ENCODE results near the gene ZSCAN21. TPM values are rescaled to one million over a fixed set of nuclear protein-coding genes. Genes with fewer than 3 reads are reported as not detected.

ZSCAN21 gene
- total RNA-seq, 1 donor from 2014 or later, result 6.1 TPM

DNA sequence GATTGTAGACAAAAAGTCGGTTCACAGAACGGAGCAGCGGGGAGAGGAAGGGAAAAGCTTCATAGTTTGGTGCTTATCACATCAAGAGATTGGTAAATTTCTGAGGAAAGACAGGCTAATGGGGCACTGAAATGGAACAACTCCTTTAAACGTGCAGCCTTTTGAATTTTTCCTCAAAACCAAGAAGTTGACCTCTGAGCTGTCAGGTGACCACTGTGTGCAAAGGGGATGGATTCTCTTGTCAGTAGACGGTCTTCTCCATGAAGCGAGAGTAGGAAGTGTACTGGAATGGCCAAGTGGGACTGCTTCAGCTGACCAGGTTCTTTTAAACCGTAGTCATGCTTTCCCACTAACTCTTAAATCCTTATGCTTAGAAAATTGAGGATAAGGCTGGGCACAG lies 11.2 kb upstream of the ZSCAN21 start:
- intact Hi-C loops (cut with micrococcal nuclease), result no loop called here
- no peaks in the 10 kb centered on the region for H3K27me3 Mint-ChIP-seq (ENCODE audit: low read depth)

DNA sequence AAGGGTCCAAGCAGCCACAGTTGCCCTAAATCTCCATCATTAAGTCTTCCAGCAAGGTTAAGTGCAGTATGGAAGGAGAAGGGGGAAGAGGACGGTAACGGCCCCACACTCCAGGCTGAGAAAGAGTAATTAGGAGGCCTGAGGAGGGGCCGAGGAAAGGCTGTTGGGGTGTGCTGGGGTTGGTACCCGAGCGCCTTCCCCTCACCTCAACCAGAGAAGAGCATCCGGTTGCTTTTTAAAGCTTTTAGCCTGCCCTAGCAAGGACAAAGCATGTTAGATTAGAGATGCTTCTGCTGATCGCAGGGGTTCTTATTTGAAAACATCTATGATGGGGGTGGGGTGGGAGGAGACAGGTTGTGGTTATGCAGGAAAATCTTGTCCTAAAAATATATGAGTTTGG lies 9.0 kb upstream of the ZSCAN21 start:
- Mint-ChIP-seq H3K27ac (no peak overlapping the region), H3K27me3 (ENCODE audit: low read depth) (no peaks in the 10 kb centered on the region), H3K4me1 (ENCODE audit: low read depth) (peaks cover 15% of the 10 kb centered on the region), H3K4me3 (ENCODE audit: low read depth) (no peak overlapping the region), H3K36me3 (ENCODE audit: low read depth) (peaks cover 25% of the 10 kb centered on the region), H3K9me3 (no peaks in the 10 kb centered on the region)
- intact Hi-C loops (cut with micrococcal nuclease), result no loop called here
- no peak for DNase-seq (ENCODE audit: low spot score)

More for the DNA sequence above, 11.2 kb upstream of the ZSCAN21 start:
- no peak for DNase-seq (ENCODE audit: low spot score)
- Mint-ChIP-seq H3K4me1 (ENCODE audit: low read depth) (peaks cover 12% of the 10 kb centered on the region), H3K36me3 (ENCODE audit: low read depth) (peaks cover 47% of the 10 kb centered on the region), H3K27ac (no peak overlapping the region), H3K9me3 (no peaks in the 10 kb centered on the region), H3K4me3 (ENCODE audit: low read depth) (no peak overlapping the region)

DNA sequence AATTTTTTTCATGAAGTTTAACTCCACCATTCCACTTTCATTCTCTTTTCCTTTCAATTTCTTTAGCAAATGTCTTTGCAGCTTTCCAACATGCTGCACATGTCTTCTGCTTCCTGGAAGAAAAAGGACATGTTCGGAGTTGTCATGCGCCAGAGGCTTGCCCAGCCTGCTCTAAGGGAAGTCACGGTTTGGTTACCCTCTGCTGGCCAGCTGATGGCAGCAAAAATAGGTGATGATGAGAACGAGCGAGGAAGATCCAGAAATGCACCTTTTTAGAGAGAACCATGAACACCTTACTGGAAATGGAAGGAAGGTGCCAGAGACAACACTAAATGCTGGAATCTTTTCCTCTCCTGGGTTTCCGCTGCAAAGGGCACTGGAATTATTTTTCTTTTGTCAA lies 4.9 kb upstream of the ZSCAN21 start:
- intact Hi-C loops (cut with micrococcal nuclease), result no loop called here
- H3K4me3 Mint-ChIP-seq (ENCODE audit: low read depth), result no peak overlapping the region
- no peaks in the 10 kb centered on the region for H3K27me3 Mint-ChIP-seq (ENCODE audit: low read depth)
- H3K4me1 Mint-ChIP-seq (ENCODE audit: low read depth), result peaks cover 15% of the 10 kb centered on the region
- DNase-seq (ENCODE audit: low spot score), result no peak
- no peaks in the 10 kb centered on the region for H3K9me3 Mint-ChIP-seq
- no peak overlapping the region for H3K27ac Mint-ChIP-seq
- H3K36me3 Mint-ChIP-seq (ENCODE audit: low read depth), result peaks cover under 1% of the 10 kb centered on the region

DNA sequence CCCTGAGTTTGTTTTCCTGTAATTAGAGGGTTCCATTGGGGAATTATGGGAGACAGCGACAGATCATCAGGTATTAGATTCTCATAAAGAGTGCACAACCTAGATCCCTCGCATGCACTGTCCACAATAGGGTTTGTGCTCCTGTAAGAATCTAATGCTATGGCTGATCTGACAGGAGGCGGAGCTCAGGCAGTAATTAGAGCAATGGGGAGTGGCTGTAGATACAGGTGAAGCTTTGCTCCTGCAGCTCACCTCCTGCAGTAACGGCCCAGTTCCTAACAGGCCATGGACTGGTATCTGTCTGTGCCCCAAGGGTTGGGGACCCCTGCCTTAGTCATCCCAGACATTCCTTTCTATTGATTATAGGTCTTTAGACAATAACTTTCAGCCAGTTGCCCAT lies 894 bp upstream of the ZSCAN21 start:
- Mint-ChIP-seq H3K4me3 (ENCODE audit: low read depth) (peak overlapping the region; percentile 62), H3K27ac (peak overlapping the region; percentile 74), H3K9me3 (no peaks in the 10 kb centered on the region), H3K36me3 (ENCODE audit: low read depth) (no peaks in the 10 kb centered on the region), H3K27me3 (ENCODE audit: low read depth) (no peaks in the 10 kb centered on the region), H3K4me1 (ENCODE audit: low read depth) (peaks cover 9% of the 10 kb centered on the region)
- DNase-seq (ENCODE audit: low spot score), result no peak
- intact Hi-C loops (cut with micrococcal nuclease), result loop anchor here (1.0 to 2.0 kb wide), 2 partner anchors 32 kb away; partner anchors contain the start of gene ZNF3

- H3K9me3 Mint-ChIP-seq, result no peaks in the 10 kb centered on the region
- DNase-seq (ENCODE audit: low spot score), result no peak
- no peaks in the 10 kb centered on the region for H3K36me3 Mint-ChIP-seq (ENCODE audit: low read depth)
- H3K27me3 Mint-ChIP-seq (ENCODE audit: low read depth), result no peaks in the 10 kb centered on the region
- H3K4me3 Mint-ChIP-seq (ENCODE audit: low read depth), result peak overlapping the region; percentile 14
- intact Hi-C loops (cut with micrococcal nuclease), result loop anchor here (5.0 kb wide), 1 partner anchor 74 kb away; the partner anchor contains the start of gene AZGP1
- H3K27ac Mint-ChIP-seq, result peak overlapping the region; percentile 43
- H3K4me1 Mint-ChIP-seq (ENCODE audit: low read depth), result peaks cover 7% of the 10 kb centered on the region
Measured at GRCh38 chr7:100051611-100052010, 2.0 kb downstream of the ZSCAN21 start.

DNA sequence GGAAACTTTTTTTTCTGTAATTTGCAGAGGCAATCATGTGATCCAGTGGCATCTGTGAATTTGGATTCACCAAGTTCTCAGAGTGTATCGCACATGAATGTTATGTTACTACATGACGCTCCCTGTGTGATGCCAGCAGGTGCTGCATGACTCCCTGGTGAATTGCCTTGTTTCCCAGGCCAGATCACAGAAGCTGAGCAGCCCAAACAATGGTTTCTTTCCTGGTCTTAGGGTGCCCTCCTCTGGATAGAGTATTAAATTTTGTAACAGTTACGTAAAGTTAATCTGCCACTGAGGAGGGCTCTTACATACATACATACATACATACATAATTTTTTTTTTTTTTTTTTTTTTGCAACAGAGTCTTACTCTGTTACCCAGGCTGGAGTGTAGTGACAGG lies 3.6 kb downstream of the ZSCAN21 start:
- H3K27me3 Mint-ChIP-seq (ENCODE audit: low read depth), result no peaks in the 10 kb centered on the region
- peaks cover 14% of the 10 kb centered on the region for H3K36me3 Mint-ChIP-seq (ENCODE audit: low read depth)
- intact Hi-C loops (cut with micrococcal nuclease), result loop anchor here (1.0 to 5.0 kb wide), 2 partner anchors 59 to 76 kb away; partner anchors contain the start of gene AZGP1
- H3K4me1 Mint-ChIP-seq (ENCODE audit: low read depth), result peaks cover 7% of the 10 kb centered on the region
- H3K27ac Mint-ChIP-seq, result no peak overlapping the region
- no peak for DNase-seq (ENCODE audit: low spot score)
- H3K9me3 Mint-ChIP-seq, result no peaks in the 10 kb centered on the region
- no peak overlapping the region for H3K4me3 Mint-ChIP-seq (ENCODE audit: low read depth)

DNA sequence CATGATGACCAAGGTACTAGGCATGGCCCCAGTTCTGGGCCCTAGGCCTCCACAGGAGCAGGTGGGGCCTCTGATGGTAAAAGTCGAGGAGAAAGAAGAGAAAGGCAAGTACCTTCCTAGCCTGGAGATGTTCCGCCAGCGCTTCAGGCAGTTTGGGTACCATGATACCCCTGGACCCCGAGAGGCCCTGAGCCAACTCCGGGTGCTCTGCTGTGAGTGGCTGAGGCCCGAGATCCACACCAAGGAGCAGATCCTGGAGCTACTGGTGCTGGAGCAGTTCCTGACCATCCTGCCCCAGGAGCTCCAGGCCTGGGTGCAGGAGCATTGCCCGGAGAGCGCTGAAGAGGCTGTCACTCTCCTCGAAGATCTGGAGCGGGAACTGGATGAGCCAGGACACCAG lies 7.4 kb downstream of the ZSCAN21 start:
- H3K4me3 Mint-ChIP-seq (ENCODE audit: low read depth), result no peak overlapping the region
- peaks cover 37% of the 10 kb centered on the region for H3K36me3 Mint-ChIP-seq (ENCODE audit: low read depth)
- no peak for DNase-seq (ENCODE audit: low spot score)
- no peak overlapping the region for H3K27ac Mint-ChIP-seq
- no peaks in the 10 kb centered on the region for H3K27me3 Mint-ChIP-seq (ENCODE audit: low read depth)
- intact Hi-C loops (cut with micrococcal nuclease), result no loop called here
- no peaks in the 10 kb centered on the region for H3K9me3 Mint-ChIP-seq
- no peaks in the 10 kb centered on the region for H3K4me1 Mint-ChIP-seq (ENCODE audit: low read depth)

DNA sequence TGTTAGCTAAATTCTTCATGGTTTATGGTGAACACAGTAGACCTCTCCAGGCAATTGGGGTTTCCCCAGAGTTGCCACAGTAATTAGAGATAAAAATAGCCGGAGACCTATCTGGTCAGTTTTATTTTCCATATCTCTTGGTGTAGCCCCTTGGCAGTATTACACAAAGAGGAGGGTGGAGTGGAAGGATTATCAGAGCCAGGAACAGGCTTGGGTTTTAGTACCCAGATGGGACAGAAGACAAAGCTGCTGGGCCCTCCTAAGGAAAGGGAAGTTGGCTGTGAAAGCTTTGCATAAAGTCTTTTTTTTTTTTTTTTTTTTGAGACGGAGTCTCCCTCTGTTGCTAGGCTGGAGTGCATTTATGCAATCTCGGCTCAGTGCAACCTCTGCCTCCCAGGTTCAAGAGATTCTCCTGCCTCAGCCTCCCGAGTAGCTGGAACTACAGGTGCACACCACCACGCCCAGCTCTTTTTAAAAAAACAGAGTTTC lies 9.7 kb downstream of the ZSCAN21 start:
- no peak overlapping the region for H3K27ac Mint-ChIP-seq
- no peaks in the 10 kb centered on the region for H3K9me3 Mint-ChIP-seq
- no peak for DNase-seq (ENCODE audit: low spot score)
- no peak overlapping the region for H3K4me3 Mint-ChIP-seq (ENCODE audit: low read depth)
- H3K36me3 Mint-ChIP-seq (ENCODE audit: low read depth), result peaks cover 47% of the 10 kb centered on the region
- intact Hi-C loops (cut with micrococcal nuclease), result no loop called here
- no peaks in the 10 kb centered on the region for H3K27me3 Mint-ChIP-seq (ENCODE audit: low read depth)
- no peaks in the 10 kb centered on the region for H3K4me1 Mint-ChIP-seq (ENCODE audit: low read depth)

DNA sequence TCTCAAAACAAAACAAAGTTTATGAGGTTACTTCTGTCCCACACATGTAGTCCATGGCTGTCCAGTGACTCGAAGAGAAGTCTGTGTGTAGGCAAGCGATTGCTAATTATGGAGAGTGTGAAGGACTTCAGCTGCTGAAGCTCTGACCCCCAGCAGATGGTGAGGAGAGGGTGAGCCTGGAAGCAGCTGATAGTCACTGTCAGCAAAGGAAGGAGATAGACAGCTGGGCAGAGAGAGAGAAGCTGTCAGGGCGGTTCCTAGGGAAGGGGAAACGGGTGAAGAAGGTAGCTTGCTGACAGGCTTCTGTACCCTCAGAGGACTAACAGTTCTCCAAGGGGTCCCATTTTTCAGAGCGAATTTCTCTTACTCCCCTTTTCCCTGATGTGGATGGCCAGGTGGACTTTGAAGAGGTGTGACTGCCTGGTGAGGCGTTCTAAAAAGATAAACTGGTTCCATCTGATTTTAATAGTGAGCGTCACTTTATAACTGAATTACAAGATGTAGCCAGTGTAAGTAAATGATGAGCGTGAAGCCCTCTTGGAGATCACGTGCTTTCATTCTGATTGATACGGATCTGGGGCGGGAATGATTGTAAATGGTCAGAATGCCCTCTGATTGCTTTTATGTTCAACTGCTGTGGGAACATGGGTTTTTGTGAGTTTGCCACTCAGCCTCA lies 12.1 kb downstream of the ZSCAN21 start:
- no peaks in the 10 kb centered on the region for H3K4me1 Mint-ChIP-seq (ENCODE audit: low read depth)
- no peaks in the 10 kb centered on the region for H3K27me3 Mint-ChIP-seq (ENCODE audit: low read depth)
- H3K4me3 Mint-ChIP-seq (ENCODE audit: low read depth), result no peak overlapping the region
- DNase-seq (ENCODE audit: low spot score), result no peak
- no peak overlapping the region for H3K27ac Mint-ChIP-seq
- peaks cover 58% of the 10 kb centered on the region for H3K36me3 Mint-ChIP-seq (ENCODE audit: low read depth)
- intact Hi-C loops (cut with micrococcal nuclease), result no loop called here
- no peaks in the 10 kb centered on the region for H3K9me3 Mint-ChIP-seq

DNA sequence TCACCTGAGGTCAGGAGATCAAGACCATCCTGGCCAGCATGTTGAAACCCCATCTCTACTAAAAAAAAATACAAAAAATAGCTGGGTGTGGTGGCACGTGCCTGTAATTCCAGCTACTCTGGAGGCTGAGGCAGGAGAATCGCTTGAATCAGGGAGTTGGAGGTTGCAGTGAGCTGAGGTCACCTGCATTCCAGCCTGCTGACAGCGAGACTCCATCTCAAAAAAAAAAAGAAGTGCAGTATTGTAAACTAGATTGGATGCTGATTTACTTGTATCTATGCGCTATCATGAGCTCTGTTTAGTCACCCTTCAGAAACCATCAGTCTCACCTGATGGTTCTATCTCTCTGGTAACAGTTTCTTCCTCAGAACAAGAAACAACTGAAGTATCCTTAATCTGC lies 13.8 kb downstream of the ZSCAN21 start:
- no peak overlapping the region for H3K27ac Mint-ChIP-seq
- H3K4me1 Mint-ChIP-seq (ENCODE audit: low read depth), result no peaks in the 10 kb centered on the region
- H3K4me3 Mint-ChIP-seq (ENCODE audit: low read depth), result no peak overlapping the region
- H3K9me3 Mint-ChIP-seq, result peaks cover 4% of the 10 kb centered on the region
- H3K27me3 Mint-ChIP-seq (ENCODE audit: low read depth), result no peaks in the 10 kb centered on the region
- H3K36me3 Mint-ChIP-seq (ENCODE audit: low read depth), result peaks cover 56% of the 10 kb centered on the region
- no peak for DNase-seq (ENCODE audit: low spot score)
- intact Hi-C loops (cut with micrococcal nuclease), result no loop called here

GRCh38 chr7:100064162-100064561 lies 14.6 kb downstream of the ZSCAN21 start:
- no peak overlapping the region for H3K27ac Mint-ChIP-seq
- intact Hi-C loops (cut with micrococcal nuclease), result no loop called here
- peaks cover 4% of the 10 kb centered on the region for H3K9me3 Mint-ChIP-seq
- peaks cover 56% of the 10 kb centered on the region for H3K36me3 Mint-ChIP-seq (ENCODE audit: low read depth)
- no peaks in the 10 kb centered on the region for H3K27me3 Mint-ChIP-seq (ENCODE audit: low read depth)
- no peaks in the 10 kb centered on the region for H3K4me1 Mint-ChIP-seq (ENCODE audit: low read depth)
- H3K4me3 Mint-ChIP-seq (ENCODE audit: low read depth), result no peak overlapping the region
- DNase-seq (ENCODE audit: low spot score), result no peak

DNA sequence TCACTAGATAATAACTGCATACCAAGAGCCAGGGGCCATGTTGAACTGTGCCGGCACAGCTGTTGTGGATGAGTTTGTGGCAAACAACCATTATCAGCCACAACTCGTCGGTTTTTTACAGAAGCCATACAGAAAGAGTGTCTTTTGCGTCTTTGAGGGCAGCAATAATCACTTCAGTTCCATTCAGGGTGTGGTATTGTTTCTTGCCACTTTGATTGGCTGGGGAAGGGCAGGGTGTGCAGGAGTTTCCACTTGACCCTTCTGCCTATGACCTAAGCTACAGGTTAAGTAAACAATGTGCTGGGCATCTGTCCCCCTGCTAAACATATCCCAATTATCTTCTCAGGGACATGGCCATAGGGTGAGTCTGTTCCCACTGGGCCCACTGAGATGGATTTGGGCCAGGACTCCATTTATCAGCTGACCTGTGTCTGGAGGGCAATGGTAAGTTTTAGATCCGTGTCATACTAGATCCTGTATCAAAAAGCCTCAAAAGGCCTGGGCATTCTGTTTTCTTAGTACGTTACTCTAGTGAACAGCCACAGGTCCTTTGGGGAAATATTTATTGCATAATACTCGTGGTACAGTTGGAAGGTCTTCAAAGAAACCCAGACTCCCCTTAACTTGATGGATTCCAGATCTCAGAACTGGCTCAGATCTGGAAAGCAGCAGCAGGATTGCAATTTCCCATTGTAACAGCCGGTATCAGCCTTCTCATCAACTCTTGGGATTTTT lies 16.0 kb downstream of the ZSCAN21 start:
- no peak overlapping the region for H3K27ac Mint-ChIP-seq
- peaks cover 63% of the 10 kb centered on the region for H3K36me3 Mint-ChIP-seq (ENCODE audit: low read depth)
- no peak for DNase-seq (ENCODE audit: low spot score)
- no peaks in the 10 kb centered on the region for H3K27me3 Mint-ChIP-seq (ENCODE audit: low read depth)
- peaks cover 15% of the 10 kb centered on the region for H3K9me3 Mint-ChIP-seq
- no peak overlapping the region for H3K4me3 Mint-ChIP-seq (ENCODE audit: low read depth)
- no peaks in the 10 kb centered on the region for H3K4me1 Mint-ChIP-seq (ENCODE audit: low read depth)
- intact Hi-C loops (cut with micrococcal nuclease), result no loop called here

DNA sequence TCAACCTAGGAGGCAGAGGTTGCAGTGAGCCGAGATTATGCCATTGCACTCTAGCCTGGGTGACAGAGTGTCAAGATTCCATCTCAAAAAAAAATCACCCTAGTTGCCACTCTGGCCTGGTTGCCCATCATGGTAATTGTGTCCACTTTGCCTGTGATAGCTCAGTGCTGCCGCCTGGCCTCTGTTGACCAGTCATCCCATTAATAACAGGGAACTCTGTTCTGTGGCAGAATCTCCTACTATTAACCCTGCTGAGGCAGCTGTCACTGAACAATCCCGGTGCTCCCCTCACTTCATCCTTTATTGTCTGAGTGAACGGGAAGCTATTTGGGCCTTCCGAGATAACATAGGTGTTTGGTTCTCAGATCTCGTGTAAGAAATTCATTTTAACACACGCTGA lies 17.4 kb downstream of the ZSCAN21 start:
- Mint-ChIP-seq H3K36me3 (ENCODE audit: low read depth) (peaks cover 67% of the 10 kb centered on the region), H3K27me3 (ENCODE audit: low read depth) (no peaks in the 10 kb centered on the region), H3K9me3 (peaks cover 28% of the 10 kb centered on the region), H3K4me1 (ENCODE audit: low read depth) (no peaks in the 10 kb centered on the region), H3K4me3 (ENCODE audit: low read depth) (no peak overlapping the region), H3K27ac (no peak overlapping the region)
- intact Hi-C loops (cut with micrococcal nuclease), result no loop called here
- DNase-seq (ENCODE audit: low spot score), result no peak

Data from activated T-helper 2 cell treated with anti-CD3 and anti-CD28 coated beads, Interferon-gamma antibody, Interleukin-2, Interleukin-4, amounts not matched to agents 10 μg/mL and 5 μg/mL and 100 μg/mL, durations not matched to agents 14 hours and 24 hours and 36 hours (primary cell).